HEK293T (cell line): ENCODE measurements around the gene MRPL42.
"Not testable (repeated sequence)": the region's sequence is repeated elsewhere in the genome, so short reads cannot be mapped to it uniquely, and the experiment has no call there.

ENCODE experiments used
- CTCF ChIA-PET: fragments of 350-600 bp; formaldehyde crosslinking; extraction: SDS; loops from one replicate; lab custom pipeline; 2021; ENCODE audit warnings: antibody characterized with exemption, inconsistent platforms; lab: Yijun Ruan, JAX
- POLR2A ChIA-PET: fragments of 350-600 bp; formaldehyde crosslinking; extraction: SDS; loops from one replicate; lab custom pipeline; 2020; ENCODE audit warnings: antibody characterized with exemption, inconsistent platforms; lab: Yijun Ruan, JAX
- DNase-seq: peaks from one replicate; pipeline ENCODE4 v3.0.0; 2012; ENCODE audit warnings: mixed read lengths; ENCODE audit errors: extremely low spot score
- ARNT ChIP-seq: fragments of 450-650 bp; IDR thresholded peaks from 2 replicates; pipeline ENCODE4 v1.6.1; 2017; ENCODE audit warnings: mild to moderate bottlenecking
- BHLHE40 ChIP-seq: fragments of 450-650 bp; IDR thresholded peaks from 2 replicates; pipeline ENCODE4 v1.6.1; 2016; ENCODE audit warnings: mild to moderate bottlenecking, moderate library complexity, borderline replicate concordance
- CTBP1 ChIP-seq: fragments of 450-650 bp; IDR thresholded peaks from 2 replicates; pipeline ENCODE4 v1.6.1; 2016; ENCODE audit warnings: borderline replicate concordance
- ELF4 ChIP-seq: fragments of 450-650 bp; IDR thresholded peaks from 2 replicates; pipeline ENCODE4 v1.6.1; 2017; ENCODE audit warnings: antibody characterized with exemption
- FOXA1 ChIP-seq: fragments of 450-650 bp; IDR thresholded peaks from 2 replicates; pipeline ENCODE4 v1.6.1; 2016; ENCODE audit warnings: mild to moderate bottlenecking
- FOXK2 ChIP-seq: fragments of 450-650 bp; IDR thresholded peaks from 2 replicates; pipeline ENCODE4 v1.6.1; 2016; ENCODE audit warnings: mild to moderate bottlenecking
- FOXM1 ChIP-seq: fragments of 450-650 bp; IDR thresholded peaks from 2 replicates; pipeline ENCODE4 v1.6.1; 2017; ENCODE audit warnings: mild to moderate bottlenecking, borderline replicate concordance
- HDGF ChIP-seq: fragments of 450-650 bp; IDR thresholded peaks from 2 replicates; pipeline ENCODE4 v1.6.1; 2017; ENCODE audit warnings: antibody characterized with exemption, borderline replicate concordance
- L3MBTL2 ChIP-seq: fragments of 450-650 bp; conservative IDR thresholded peaks from 2 replicates; pipeline ENCODE4 v1.6.1; 2016; ENCODE audit warnings: mild to moderate bottlenecking
- LEF1 ChIP-seq: fragments of 450-650 bp; IDR thresholded peaks from 2 replicates; pipeline ENCODE4 v1.6.1; 2017; ENCODE audit warnings: mild to moderate bottlenecking, borderline replicate concordance
- NFRKB ChIP-seq: fragments of 450-650 bp; IDR thresholded peaks from 2 replicates; pipeline ENCODE4 v1.6.1; 2016; ENCODE audit warnings: mild to moderate bottlenecking, moderate library complexity
- PKNOX1 ChIP-seq: fragments of 450-650 bp; IDR thresholded peaks from 2 replicates; pipeline ENCODE4 v1.6.1; 2016
- SP1 ChIP-seq: fragments of 450-650 bp; IDR thresholded peaks from 2 replicates; pipeline ENCODE4 v1.6.1; 2017
- SUZ12 ChIP-seq: fragments of 450-650 bp; IDR thresholded peaks from 2 replicates; pipeline ENCODE4 v1.6.1; 2016; ENCODE audit warnings: mild to moderate bottlenecking
- TARDBP ChIP-seq: fragments of 450-650 bp; IDR thresholded peaks from 2 replicates; pipeline ENCODE4 v1.6.1; 2016
- ZNF384 ChIP-seq: fragments of 450-650 bp; IDR thresholded peaks from 2 replicates; pipeline ENCODE4 v1.6.1; 2016

Gene MRPL42

GRCh38 chr12:93427779-93428564 lies 39.3 kb upstream of the MRPL42 start:
- POLR2A ChIA-PET: interaction anchor here (0.6 to 1.0 kb wide), 2 partner anchors 9 to 17 kb away, joined by 3 read pairs; no protein-coding TSS in a partner anchor

DNA sequence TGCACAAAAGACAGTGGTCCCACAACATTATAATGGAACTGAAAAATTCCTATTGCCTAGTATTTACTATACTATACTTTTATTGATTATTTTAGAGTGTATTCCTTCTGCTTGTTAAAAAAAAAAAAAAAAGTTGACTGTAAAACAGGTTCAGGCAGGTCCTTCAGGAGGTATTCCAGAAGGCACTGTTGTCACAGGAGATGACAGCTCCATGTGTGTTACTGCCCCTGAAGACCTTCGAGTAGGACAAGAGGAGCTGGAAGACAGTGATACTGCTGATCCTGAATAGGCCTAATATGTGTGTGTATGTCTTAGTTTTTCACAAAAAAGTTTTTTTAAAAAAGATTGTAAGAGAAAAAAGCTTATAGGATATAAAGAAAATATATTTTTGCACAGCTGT lies 37.9 kb upstream of the MRPL42 start:
- CTCF ChIA-PET: interaction anchor here (0.7 kb wide), 1 partner anchor 9 kb away, joined by 3 read pairs; no protein-coding TSS in a partner anchor
- POLR2A ChIA-PET: interaction anchor here (0.9 kb wide), 1 partner anchor 9 kb away, joined by 3 read pairs; no protein-coding TSS in a partner anchor

More at GRCh38 chr12:93427779-93428564, 39.3 kb upstream of the MRPL42 start:
- DNase-seq: no peak
- TF ChIP-seq ZNF384 (no peak), FOXK2 (no peak), ARNT (no peak)
- CTCF ChIA-PET: interaction anchor here (1.1 kb wide), 1 partner anchor 8 kb away, joined by 7 read pairs; no protein-coding TSS in a partner anchor

DNA sequence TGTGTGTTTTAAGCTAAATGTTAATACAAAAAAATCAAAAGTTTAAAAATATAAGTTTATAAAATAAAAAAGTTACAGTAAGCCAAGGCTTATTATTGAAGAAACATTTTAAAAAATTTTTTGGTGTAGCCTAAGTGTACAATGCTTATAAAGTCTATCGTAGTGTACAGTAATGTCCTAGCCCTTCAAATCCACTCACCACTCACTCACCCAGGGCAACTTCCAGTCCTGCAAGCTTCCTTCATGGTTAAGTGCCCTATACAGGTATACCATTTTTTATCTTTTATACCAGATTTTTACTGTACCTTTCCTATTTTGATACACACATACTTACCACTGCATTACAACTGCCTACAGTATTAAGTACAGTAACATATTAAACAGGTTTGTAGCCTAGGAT lies 37.5 kb upstream of the MRPL42 start:
- POLR2A ChIA-PET: interaction anchor here (0.9 kb wide), 1 partner anchor 8 kb away, joined by 3 read pairs; no protein-coding TSS in a partner anchor
- TF ChIP-seq PKNOX1: no peak
- no peak for DNase-seq
- CTCF ChIA-PET: interaction anchor here (0.7 kb wide), 1 partner anchor 10 kb away, joined by 3 read pairs; no protein-coding TSS in a partner anchor

More for the DNA sequence above, 37.9 kb upstream of the MRPL42 start:
- no peak for TF ChIP-seq FOXA1
- TF ChIP-seq LEF1: no peak
- no peak for TF ChIP-seq ELF4
- TF ChIP-seq FOXK2: no peak
- TF ChIP-seq TARDBP: no peak
- no peak for TF ChIP-seq ZNF384
- TF ChIP-seq ARNT: no peak
- TF ChIP-seq PKNOX1: no peak
- no peak for TF ChIP-seq L3MBTL2
- no peak for TF ChIP-seq CTBP1
- TF ChIP-seq SP1: no peak
- no peak for TF ChIP-seq NFRKB
- no peak for TF ChIP-seq HDGF
- no peak for DNase-seq

GRCh38 chr12:93430280-93430679 lies 37.0 kb upstream of the MRPL42 start:
- ChIA-PET CTCF (no interaction called here), POLR2A (no interaction called here)
- DNase-seq: no peak
- no peak for TF ChIP-seq TARDBP
- no peak for TF ChIP-seq SP1
- no peak for TF ChIP-seq FOXK2
- no peak for TF ChIP-seq ZNF384
- no peak for TF ChIP-seq L3MBTL2
- no peak for TF ChIP-seq ELF4
- TF ChIP-seq HDGF: no peak
- TF ChIP-seq PKNOX1: no peak
- no peak for TF ChIP-seq CTBP1
- TF ChIP-seq SUZ12: no peak
- TF ChIP-seq ARNT: no peak
- TF ChIP-seq FOXM1: no peak
- no peak for TF ChIP-seq NFRKB
- no peak for TF ChIP-seq FOXA1
- no peak for TF ChIP-seq BHLHE40
- TF ChIP-seq LEF1: no peak

DNA sequence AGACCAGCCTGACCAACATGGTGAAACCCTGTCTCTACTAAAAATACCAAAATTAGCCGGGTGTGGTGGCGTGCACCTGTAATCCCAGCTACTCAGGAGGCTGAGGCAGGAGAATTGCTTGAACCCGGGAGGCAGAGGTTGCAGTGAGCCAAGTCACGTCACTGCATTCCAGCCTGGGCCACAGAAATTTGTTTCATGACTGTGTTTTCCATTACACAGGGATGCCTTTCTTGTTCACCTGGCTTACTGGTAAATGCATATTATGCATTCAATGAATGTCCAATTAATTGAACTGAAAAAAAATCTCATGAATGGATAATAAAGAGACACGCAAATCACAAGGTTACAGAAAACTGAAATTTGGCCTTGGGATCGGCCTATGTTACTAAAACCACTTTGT lies 35.3 kb upstream of the MRPL42 start:
- CTCF ChIA-PET: not testable (repeated sequence)
- POLR2A ChIA-PET: interaction anchor here (0.7 kb wide), 1 partner anchor 10 kb away, joined by 3 read pairs; the partner anchor contains the start of gene UBE2N

GRCh38 chr12:93434256-93434865 lies 33.0 kb upstream of the MRPL42 start:
- POLR2A ChIA-PET: interaction anchor here (1.5 kb wide), 1 partner anchor 12 kb away, joined by 4 read pairs; no protein-coding TSS in a partner anchor
- no peak for DNase-seq
- CTCF ChIA-PET: interaction anchor here (0.6 kb wide), 1 partner anchor 282 kb away, joined by 5 read pairs; no protein-coding TSS in a partner anchor
- TF ChIP-seq NFRKB (no peak), CTBP1 (no peak), TARDBP (no peak), ARNT (no peak)

More for the DNA sequence above, 35.3 kb upstream of the MRPL42 start:
- DNase-seq: not testable (repeated sequence)
